NCI-H128 (cell line): Measurements from ENCODE around the gene DDX6.
"Not testable (repeated sequence)": the region's sequence is repeated elsewhere in the genome, so short reads cannot be mapped to it uniquely, and the experiment has no call there.

Source experiments
- DNase-seq: peaks from one replicate; lab custom pipeline; 2025; ENCODE audit not compliant: unreplicated experiment; lab: John Stamatoyannopoulos, UW

DDX6 gene

DNA sequence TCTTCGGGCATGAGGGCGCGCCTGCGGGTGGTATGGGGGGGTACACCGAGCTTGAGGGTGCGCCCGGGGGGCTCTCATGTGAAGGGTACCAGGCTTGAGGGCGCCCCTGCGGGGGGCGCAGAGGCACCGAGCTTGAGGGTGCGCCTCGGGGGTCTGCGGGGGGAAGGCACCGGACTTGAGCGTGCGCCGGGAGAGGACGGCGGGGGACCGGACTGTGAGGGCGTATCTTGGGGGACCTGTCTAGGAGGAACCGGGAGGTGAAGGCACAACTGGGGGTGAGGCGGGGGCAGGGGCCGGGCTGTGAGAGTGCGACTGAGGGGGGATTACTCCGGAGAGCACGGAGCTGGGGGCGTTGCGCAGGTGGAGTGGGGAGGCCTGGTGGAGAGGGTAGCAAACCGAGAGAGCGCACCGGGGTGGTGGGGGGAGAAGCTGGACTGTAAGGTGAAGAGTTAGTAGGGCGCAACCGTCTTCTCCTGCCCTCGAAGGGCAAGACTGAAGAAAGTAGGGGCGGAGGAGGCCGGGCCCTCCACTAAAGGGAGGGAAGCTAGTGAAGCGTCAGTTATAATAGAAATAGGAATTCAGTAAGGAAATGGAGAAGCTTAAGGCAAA, 1.1 kb upstream of the DDX6 start:
- no peak for DNase-seq

DNA sequence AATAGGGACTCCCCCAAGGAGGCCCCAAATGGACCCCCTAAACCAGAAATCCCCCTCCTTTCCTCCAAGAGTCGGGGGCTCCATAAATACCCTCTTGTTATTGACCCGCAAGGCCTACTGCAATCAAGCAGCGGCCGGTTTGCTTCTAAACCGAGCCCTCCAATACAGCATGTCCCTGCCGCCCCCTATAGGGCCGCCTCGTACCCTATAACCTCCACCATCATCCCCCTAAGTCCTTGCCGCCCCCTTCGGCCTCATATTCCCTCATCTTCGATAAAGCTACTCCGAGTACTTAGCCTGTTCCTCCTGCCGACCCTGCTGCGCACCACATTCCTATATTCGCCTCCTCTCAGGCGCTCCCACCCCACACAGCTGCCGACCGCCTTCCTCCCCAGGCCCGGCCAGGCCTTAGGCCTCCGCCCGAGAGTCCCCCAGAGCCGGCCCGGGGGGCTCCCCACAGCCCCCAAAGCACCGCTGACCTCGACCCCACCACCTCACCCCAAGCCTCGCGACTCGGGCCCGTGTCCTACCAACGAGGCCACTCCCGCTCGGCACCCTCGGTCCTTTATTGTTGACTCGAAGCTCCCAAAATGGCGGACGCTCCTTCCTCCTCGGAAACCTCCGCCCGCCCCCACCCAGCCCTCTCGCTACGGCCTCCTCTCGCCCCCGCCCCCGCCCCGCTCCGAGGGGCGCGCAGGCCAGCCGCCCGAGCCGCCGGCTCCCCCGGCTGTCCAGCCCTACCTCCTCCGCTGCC, 430 bp downstream of the DDX6 start:
- DNase-seq, result no peak

DNA sequence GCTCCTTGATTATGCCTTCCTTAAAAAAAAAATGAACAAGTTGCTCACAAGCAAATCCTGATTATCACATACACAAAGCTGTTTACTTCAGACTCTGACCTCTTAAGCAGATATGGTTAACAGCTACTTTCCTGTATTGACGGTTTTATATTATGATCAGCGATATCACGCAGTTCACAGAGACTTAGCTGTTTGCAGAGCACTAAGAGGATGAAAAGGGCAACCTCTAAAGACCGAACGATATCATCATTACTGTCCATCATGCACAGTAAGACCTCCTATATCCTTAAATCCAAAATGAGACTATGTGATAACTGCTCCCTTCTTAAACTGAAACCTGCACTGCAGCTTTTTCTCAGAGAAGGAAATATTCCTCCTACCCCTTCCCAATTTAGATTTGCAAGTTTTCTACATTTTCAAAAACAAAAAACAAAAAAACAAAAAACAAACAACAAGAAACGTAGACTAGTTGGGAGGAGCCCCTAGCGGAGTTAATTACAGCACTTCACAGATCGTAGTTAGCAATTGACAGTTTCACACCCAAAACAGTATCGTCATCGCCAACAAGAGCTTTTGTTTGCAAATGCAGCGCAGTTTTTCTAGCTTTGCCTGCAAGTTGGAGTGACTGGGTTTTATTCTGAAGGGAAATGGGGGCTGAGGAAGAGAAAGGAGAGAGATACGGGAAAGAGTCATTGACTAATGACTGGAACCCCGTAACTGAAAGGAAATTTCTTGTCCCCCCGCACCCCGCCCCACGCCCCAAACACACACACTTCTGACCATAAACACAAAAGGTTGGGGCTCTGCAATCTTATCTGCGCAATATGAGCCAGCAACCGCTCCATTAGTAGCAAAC, 1.2 kb downstream of the DDX6 start:
- DNase-seq, result no peak

DNA sequence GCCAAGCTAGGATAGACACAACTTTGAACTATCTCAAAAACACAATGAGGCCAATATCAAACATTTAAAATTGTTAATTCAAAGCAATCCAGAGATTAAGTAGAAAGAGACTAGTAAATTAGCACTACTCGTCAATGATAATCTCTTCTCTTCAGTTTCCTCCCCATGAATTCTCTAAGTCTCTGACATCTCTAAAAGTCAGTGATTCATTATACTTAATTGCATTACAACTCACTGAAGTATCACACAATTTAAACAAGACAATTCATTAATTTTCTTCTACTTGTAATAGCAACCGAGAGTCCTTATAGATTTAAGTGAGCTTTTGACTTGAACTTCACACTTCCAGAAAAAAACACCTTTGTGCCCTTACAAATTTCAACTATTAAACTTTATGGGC, 4.3 kb downstream of the DDX6 start:
- DNase-seq, result no peak

DNA sequence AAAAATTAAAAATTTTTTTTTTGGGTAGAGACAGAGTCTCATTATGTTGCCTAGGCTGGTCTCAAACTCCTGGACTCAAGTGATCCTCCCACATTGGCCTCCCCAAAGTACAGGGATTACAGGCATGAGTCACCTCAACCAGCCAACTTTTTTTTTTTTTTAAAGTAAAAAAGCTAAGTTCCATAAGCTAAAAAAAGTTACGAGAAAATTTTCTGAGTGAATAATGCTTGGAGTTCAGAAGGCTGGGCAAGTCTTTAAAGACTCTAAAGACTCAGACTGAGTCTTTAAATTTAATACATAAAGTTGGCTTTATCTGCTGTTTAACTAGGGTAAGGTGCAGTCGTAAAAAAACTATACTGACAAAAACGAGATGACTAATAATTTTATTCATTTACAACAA, 5.6 kb downstream of the DDX6 start:
- no peak for DNase-seq

DNA sequence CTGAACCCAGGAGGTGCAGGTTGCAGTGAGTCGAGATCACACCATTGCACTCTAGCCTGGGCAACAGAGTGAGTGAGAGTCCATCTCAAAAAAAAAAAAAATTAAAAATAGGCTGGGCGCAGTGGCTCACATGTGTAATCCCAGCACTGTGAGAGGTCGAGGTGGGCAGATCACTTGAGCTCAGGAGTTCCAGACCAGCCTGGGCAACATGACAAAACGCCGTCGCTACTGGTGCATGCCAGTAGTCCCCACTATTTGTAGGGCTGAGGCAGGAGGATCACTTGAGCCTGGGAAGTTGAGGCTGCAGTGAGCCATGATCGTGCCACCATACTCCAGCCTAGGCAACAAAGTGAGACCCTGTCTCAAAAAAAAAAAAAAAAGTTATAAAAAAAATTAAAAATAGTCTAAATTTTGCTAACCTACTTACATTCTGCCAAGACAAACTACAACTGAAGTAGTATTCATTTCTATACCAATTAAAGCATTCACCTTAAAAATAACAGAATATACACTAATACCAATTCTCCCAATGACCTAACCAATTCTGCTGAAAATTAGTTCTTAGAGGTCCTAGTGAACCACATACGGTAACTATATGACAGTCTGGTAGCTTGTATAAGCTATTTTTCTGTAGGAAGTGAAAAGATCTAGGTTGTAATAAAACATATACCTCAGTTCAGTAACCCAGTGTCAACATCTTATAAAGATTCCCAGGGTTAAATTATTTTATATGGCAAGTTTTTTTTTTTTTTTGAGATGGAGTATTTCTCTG, 7.1 kb downstream of the DDX6 start:
- DNase-seq, result no peak

DNA sequence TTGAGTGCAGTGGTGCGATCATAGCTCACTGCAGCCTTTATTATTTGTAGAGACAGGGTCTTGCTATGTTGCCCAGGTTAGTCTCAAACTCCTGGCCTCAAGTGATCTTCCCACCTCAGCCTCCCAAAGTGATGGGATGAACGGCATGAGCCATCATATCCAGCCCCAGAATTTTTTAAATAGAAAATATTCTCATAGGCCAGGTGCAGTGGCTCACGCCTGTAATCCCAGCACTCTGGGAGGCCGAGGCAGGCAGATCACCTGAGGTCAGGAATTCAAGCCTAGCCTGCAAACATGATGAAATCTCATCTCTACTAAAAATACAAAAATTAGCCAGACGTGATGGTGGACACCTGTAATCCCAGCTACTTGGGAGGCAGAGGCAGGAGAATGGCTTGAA, 7.6 kb downstream of the DDX6 start:
- DNase-seq, result not testable (repeated sequence)

DNA sequence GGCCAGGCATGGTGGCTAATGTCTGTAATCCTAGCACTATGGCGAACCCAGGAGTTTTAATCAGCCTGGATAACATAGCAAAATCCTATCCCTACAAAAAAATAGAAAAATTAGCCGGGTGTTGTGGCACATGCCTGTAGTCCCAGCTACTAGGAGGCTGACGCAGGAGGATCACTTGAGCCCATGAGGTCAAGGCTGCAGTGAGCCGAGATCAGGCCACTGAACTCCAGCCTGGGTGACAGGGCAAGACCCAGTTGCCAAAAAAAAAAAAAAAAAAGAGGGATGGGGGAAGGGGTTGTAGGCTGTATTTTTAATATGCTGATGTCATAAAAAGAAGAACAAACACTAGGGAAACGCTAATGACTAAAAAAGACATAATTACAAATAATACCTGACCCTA, 12.1 kb downstream of the DDX6 start:
- DNase-seq, result no peak

DNA sequence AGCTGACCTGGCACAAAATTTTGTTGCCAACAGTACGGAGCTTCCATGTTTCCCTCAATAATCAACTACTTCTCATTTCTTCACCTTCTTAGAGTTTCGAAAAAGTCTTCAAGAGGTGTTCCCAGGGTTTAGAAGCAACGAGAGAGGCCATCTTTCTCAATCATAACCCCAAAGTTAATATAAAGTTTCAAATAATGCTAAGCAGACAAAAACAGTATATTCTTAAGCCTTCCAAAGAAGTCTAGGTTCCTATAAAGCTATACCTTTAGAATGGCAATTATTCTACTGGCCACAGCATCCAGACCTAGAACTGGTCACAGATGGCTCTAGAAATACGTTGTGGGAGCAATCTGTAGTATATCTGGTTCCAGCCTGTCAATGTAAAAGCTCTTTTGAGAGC, 16.9 kb downstream of the DDX6 start:
- no peak for DNase-seq

DNA sequence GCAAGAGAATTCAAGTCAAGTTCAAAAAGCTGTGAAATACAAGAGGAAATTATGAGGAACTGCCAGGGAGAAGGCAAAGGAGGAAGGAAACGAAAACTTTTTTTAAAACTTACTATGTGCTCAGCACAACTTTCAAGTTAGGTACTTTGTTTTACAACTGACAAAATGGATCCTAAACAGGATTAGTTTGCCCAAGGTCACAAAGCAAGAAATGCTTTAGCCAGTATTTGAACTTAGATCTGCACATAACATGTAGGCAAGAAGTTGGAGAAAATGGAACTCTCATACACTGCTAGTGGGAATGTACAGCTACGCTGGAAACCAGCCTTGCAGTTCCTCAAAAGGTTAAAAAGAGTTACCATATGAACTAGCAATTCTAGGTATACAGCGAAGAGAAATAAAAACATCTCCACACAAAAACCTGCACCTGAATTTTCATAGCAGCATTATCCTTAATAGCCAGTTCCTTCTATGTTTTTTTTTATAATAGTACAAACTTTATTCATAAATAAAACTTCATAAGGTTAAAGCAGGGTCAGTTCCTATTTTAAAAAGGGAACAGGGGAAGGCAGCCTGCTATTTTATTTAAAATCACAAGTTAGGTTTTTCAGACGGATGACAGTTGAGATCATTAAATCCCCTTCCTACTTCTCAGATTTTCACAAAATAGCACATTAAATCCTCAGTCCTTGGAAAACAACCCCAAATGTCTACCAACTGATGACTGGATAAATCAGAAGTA, 19.2 kb downstream of the DDX6 start:
- DNase-seq, result no peak

DNA sequence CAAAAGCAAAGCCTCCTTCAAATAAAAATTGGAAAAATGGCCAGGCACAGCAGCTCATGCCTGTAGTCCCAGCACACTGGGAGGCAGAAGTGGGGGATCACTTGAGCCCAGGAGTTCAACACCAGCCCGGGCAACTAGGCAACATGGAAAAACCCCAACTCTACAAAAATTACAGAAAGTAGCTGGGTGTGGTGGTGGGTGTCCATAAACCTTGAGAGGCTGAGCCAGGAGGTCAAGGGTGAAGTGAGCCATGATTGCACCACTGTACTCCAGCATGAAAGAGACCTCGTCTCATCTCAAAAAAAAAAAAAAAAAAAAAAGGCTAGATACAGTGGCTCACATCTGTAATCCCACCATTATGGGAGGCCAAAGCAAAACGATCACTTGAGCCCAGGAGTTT, 22.3 kb downstream of the DDX6 start:
- no peak for DNase-seq

DNA sequence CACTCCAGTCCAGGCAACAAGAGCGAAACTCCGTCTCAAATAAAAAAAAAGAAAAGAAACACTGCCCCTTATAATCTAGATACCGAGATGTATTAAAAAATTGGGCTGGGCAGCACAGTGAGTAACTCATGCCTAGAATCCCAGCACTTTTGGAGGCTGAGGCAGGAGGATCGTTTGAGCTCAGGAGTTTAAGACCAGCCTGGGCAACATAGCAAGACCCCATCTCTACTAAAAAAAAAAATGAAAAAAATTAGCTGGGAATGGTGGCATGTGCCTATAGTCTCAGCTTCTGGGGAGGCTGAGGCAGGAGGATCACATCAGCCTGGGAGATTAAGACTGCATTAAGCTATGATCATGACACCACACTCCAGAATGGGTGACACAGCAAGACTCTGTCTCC, 24.9 kb downstream of the DDX6 start:
- DNase-seq, result no peak

DNA sequence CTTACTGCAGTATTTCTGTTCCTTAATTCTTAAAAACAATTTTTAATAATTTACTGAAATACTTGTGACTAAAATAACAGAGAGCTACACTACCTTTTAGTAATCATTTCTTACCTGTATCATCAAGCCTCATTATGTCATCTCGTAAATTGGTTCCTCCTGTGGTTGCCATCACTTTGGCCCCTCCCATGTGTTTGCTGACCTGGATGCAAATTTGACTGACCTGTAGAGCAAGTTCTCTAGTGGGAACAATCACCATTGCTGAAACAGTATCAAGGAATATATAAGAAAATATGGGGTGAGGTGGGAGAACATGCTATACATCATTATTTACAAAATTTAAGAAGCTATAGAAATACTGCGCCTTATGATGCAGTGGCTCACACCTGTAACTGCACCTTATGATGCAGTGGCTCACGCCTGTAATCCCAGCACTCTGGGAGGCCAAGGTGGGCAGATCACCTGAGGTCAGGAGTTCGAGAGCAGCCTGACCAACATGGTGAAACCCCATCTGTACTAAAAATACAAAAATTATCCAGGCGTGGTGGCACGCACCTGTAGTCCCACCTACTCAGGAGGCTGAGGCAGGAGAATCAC, 25.8 kb downstream of the DDX6 start:
- not testable (repeated sequence) for DNase-seq

DNA sequence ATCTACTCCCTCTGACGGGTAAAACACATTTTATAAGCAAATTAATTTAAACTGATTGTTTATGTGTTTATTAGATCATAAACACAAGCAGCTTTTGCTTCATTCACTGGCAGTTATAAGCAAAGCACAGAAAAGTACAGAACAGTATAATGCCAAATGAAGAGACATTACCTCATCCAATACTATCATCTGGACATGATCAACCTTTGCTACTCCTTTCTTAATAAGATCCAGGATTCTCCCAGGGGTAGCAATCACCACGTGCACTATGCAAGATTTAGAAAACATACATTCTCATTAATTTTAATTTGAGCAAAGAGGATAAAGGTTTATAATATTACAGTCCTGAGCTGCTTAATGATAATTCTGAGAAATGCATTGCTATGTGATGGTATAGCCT, 27.9 kb downstream of the DDX6 start:
- DNase-seq, result no peak

DNA sequence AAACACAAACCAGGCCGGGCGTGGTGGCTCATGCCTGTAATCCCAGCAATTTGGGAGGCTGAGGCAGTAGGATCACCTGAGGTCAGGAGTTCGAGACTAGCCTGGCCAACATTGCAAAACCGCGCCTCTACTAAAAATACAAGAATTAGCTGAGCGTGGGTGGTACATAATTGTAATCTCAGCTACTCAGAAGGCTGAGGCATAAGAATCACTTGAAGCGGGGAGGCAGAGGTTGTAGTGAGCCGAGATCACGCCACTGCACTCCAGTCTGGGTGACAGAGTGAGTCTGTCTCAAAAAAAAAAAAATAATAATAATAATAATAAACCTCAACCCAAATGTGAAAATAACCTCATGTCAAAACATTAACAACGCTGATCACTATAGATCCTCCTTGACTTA, 29.0 kb downstream of the DDX6 start:
- DNase-seq, result not testable (repeated sequence)

DNA sequence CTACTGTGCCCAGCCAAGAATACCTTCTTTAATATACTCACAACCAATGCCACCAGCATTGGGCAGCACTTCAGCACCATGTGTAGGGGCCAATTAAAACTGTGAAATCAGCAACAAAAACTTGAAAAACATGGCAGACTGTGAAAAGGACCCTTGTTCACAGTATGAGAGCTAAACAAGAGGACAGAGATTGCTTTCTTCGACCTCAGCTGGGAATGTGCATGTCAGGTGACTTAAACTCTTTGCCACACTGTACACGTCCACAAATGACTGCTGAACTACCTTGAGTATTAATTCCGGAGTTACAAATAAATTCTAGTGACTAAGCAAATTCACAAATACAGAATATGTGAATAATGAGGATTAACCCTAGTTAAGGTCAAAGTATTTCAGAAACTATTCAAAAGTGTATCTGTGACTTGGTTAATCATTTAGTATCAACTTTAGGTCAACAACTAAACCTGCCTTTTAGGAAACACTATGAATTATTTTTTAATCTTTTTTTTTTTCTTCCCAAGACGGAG, 33.0 kb downstream of the DDX6 start:
- DNase-seq, result no peak

DNA sequence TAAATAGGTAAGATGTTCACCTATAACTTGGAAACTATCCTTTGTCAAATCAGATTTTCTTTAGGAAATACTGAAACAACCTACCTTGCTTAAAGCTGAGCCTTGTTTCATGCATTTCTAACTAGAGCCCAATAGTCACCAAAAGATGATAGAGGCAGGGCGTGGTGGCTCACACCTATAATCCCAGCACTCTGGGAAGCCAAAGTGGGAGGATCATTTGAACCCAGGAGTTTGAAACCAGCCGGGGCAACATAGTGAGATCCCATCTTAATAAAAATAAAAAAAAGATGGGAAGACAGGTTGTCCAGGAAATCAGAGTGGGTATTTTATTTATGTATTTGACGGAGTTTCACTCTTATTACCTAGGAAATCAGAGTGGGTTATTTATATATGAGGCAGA, 38.3 kb downstream of the DDX6 start:
- no peak for DNase-seq

DNA sequence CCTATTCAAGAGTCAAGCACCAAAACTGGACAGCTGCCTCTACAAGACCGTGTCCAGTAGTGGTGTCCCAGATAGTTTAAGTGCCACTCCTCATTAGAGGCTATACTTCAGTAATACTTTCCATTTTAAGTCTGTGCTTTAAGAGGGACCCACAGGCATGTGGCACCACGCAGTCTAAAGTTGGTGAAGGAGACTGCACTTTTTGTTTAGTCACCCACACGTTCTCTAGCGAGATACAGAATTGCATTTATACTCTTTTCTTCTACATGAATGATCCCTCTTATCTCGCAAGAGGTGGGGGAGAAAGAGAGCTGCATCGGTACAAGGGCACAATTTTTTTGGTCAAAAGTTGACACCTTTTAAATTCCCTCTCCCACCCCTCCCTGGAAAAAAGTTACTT, 41.5 kb downstream of the DDX6 start:
- no peak for DNase-seq

DNA sequence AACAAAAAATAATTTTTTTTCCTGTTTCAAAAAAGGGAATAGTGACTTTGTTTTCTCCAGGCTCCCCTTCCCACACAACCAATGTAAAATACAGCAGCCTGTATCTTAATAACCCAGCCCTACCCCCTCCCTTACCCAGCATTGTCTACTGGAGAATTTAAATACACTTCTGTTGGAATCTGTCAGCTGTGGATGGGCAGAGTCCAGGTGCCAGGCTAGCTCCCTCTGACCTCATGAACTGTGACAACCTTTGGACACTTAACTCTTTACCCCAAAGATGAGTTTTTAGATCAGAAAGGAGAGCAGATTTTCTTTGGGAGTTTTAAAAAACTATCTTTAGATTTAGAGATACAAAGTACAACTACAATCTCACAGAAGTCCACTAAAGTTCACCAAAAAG, 42.9 kb downstream of the DDX6 start:
- no peak for DNase-seq

DNA sequence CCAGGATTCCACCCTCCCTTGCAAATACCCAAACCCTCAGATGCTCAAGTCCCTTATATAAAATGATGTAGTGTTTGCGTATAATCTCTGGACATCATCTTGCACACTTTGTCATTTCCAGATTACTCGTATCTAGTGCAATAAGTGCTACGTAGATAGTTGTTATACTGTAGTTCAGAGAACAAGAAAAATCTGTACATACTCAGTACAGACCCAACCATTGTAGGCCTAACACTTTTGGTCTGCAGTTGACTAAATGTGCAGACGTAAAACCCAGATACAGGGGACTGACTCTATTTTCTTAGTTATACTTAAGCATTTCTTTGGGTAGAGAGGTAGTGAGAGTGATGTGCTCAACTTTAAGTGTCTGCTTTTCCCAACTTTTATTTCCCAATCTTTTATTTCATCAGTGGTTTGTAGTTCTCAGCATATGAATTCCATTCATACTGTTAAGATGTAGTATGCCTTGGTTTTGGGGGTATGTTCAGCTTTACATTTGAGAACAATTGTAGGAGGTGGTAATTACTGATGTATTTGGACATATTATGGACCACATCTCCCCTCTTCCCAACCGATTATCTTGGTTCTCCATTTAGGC, 43.9 kb downstream of the DDX6 start:
- no peak for DNase-seq
